GM13977 (cell line): Measurements from ENCODE around the gene OGFR.

Experiments used
- DNase-seq: peaks from one replicate; pipeline ENCODE4 v3.0.0; 2012; ENCODE audit warnings: low spot score
- CTCF ChIP-seq: IDR thresholded peaks from 2 replicates; pipeline ENCODE4 v1.5.1; 2012; ENCODE audit warnings: mild to moderate bottlenecking, control low read depth; ENCODE audit not compliant: insufficient read depth; ENCODE audit errors: extremely low read depth, missing control alignments
- in situ Hi-C: fragments of 300-500 bp; cut with MboI; formaldehyde crosslinking; loops from one replicate; pipeline ENCODE4 v1.12.0; 2022; ENCODE audit warnings: low sequenced_read_pairs, low pct_unique_long_range_greater_than_20kb, mixed read lengths, inconsistent platforms; ENCODE audit not compliant: unreplicated experiment

Gene OGFR

GRCh38 chr20:62768551-62769287 is 35.9 kb upstream of the OGFR start:
- TF ChIP-seq CTCF, result no peak
- in situ Hi-C loops, result no loop called here
- DNase-seq, result no peak

GRCh38 chr20:62769346-62770071 is 35.1 kb upstream of the OGFR start:
- in situ Hi-C loops, result no loop called here
- DNase-seq, result no peak

GRCh38 chr20:62770111-62770910 is 34.3 kb upstream of the OGFR start:
- no peak for TF ChIP-seq CTCF
- DNase-seq, result no peak
- in situ Hi-C loops, result no loop called here

More at GRCh38 chr20:62769346-62770071, 35.1 kb upstream of the OGFR start:
- TF ChIP-seq CTCF, result no peak

- TF ChIP-seq CTCF, result no peak
- DNase-seq, result no peak
- in situ Hi-C loops, result no loop called here
Measured at GRCh38 chr20:62770916-62771315, 33.7 kb upstream of the OGFR start.

- in situ Hi-C loops, result no loop called here
- no peak for TF ChIP-seq CTCF
- no peak for DNase-seq
Measured at GRCh38 chr20:62771396-62772102, 33.1 kb upstream of the OGFR start.

- TF ChIP-seq CTCF, result no peak
- DNase-seq, result no peak
- in situ Hi-C loops, result no loop called here
Measured at GRCh38 chr20:62772103-62772611, 32.5 kb upstream of the OGFR start.
